GM13976 (cell line): ENCODE results near the gene TBC1D19.

Experiments
- DNase-seq: peaks from one replicate; pipeline ENCODE4 v3.0.0; 2012; ENCODE audit warnings: low spot score
- CTCF ChIP-seq: IDR thresholded peaks from 2 replicates; pipeline ENCODE4 v1.5.1; 2012; ENCODE audit warnings: borderline replicate concordance, mild to moderate bottlenecking; ENCODE audit not compliant: insufficient read depth; ENCODE audit errors: extremely low read depth, missing control alignments, control extremely low read depth
- in situ Hi-C: fragments of 300-500 bp; cut with MboI; formaldehyde crosslinking; loops from one replicate; pipeline ENCODE4 v1.12.0; 2022; ENCODE audit warnings: low sequenced_read_pairs, mixed read lengths, inconsistent platforms; ENCODE audit not compliant: unreplicated experiment

Gene TBC1D19

DNA sequence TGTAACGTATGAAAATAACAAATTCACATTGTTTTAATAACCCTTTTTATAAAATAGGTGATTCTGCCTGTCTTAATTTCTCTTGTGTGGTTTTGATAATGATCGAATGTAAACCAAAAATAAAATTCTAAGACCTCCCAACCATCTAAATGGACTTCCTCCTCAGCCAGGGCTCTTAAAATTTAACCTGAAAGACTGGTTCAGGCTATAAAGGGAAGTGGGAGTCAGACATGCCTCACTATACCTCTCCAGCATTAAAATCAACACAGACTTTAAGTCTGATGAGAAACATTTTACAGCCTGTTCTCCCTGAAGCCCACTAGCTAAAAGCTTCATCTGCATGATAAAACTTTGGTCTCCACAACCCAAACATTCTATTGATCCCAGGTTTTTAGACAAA, 179.2 kb downstream of the TBC1D19 start:
- in situ Hi-C loops: no loop called here
- TF ChIP-seq CTCF: no peak
- no peak for DNase-seq

DNA sequence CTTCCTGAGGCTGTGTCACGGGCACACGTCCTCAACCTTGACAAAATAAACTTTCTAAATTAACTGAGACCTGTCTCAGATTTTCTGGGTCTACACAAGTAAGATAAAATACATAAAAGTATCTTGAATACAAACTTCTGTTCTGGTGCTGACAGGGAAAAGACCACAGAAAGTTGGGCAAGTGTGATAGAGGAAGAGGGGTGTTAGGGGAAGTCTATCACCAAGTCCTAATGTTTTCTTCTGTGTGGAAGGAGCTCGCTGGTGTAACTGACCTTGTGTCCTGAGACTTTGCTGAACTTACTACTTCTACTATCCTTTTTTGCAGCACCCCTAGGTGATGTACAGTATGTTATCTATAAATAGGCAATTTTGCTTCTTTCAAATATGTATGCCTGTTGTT, 179.8 kb downstream of the TBC1D19 start:
- in situ Hi-C loops: no loop called here
- no peak for TF ChIP-seq CTCF
- no peak for DNase-seq

DNA sequence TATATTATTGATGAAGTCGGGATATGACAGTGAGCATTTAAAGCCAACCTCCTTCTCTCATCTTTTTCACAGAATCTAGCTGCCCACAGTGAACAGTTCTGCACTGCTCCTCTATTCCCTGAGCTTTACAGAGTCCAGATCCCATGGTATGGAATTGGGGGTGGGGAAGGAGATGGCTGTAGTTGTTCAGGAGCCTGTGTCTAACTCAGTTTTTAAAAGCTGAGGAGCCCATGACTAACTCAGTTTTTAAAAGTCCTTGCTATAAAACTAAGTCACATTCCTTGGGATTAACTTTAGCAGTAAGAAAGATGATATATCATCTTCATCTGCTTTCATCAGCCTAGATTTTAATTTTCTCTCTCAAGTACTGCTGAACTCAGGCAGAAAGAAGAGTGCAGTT, 180.3 kb downstream of the TBC1D19 start:
- in situ Hi-C loops: no loop called here
- no peak for TF ChIP-seq CTCF
- no peak for DNase-seq

DNA sequence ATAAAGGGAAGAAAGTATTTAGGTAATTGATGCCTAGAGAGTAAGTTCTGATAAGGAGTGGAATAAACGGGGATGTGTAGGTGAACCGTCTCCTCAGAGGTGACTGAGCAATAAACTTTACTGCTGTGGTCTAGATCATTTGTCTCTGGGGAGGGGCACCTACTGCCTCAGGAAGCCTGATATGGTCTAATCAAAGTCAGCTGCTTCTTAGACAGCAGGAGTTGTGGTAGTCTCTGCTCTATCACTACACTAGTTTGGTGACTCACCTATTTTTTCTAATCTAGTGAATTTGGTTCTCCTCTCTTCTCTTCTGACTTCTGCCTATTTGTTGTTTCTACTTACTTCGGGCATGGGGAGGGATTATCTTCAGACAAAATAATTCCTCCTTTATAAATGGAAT, 181.6 kb downstream of the TBC1D19 start:
- in situ Hi-C loops: no loop called here
- no peak for DNase-seq
- no peak for TF ChIP-seq CTCF

GRCh38 chr4:26766141-26766540, 182.3 kb downstream of the TBC1D19 start:
- in situ Hi-C loops: no loop called here
- TF ChIP-seq CTCF: no peak

GRCh38 chr4:26772096-26772873, 188.4 kb downstream of the TBC1D19 start:
- TF ChIP-seq CTCF: no peak
- in situ Hi-C loops: no loop called here
- DNase-seq: no peak

More at GRCh38 chr4:26766141-26766540, 182.3 kb downstream of the TBC1D19 start:
- DNase-seq: no peak
